GM21528 (cell line): ENCODE measurements around the gene CTSE.

ENCODE experiments used
- ATAC-seq: cut with Tn5 transposase; IDR thresholded peaks from one replicate; pipeline ENCODE4 v1.9.1; 2021; ENCODE audit warnings: mild to moderate bottlenecking, moderate library complexity; ENCODE audit not compliant: unreplicated experiment, low FRiP score

CTSE gene

GRCh38 chr1:206050655-206051235 is 27.1 kb upstream of the CTSE start:
- ATAC-seq = peak; percentile 80

GRCh38 chr1:206049919-206050600 is 26.4 kb upstream of the CTSE start:
- ATAC-seq = no peak

- ATAC-seq = peak; percentile 49
These were observed 25.6 kb upstream of the CTSE start for GRCh38 chr1:206049293-206049692.

GRCh38 chr1:206048582-206048981 is 24.9 kb upstream of the CTSE start:
- ATAC-seq = no peak

GRCh38 chr1:206047271-206047670 is 23.6 kb upstream of the CTSE start:
- no peak for ATAC-seq

- peak; percentile 71 for ATAC-seq
These were observed 17.9 kb upstream of the CTSE start for GRCh38 chr1:206041640-206042039.

GRCh38 chr1:206040328-206040727 is 16.6 kb upstream of the CTSE start:
- no peak for ATAC-seq

- no peak for ATAC-seq
These were observed 15.6 kb upstream of the CTSE start for GRCh38 chr1:206039046-206039973.

GRCh38 chr1:206037581-206037980 is 13.9 kb upstream of the CTSE start:
- no peak for ATAC-seq

- ATAC-seq = no peak
These were observed 13.2 kb upstream of the CTSE start for GRCh38 chr1:206036663-206037455.

- no peak for ATAC-seq
These were observed 11.3 kb upstream of the CTSE start for GRCh38 chr1:206035027-206035426.

- no peak for ATAC-seq
These were observed 8.9 kb upstream of the CTSE start for GRCh38 chr1:206032380-206033140.

GRCh38 chr1:206030714-206031113 is 7.0 kb upstream of the CTSE start:
- peak; percentile 72 for ATAC-seq

- ATAC-seq = no peak
These were observed 6.5 kb upstream of the CTSE start for GRCh38 chr1:206030191-206030590.

- ATAC-seq = no peak
These were observed 5.8 kb upstream of the CTSE start for GRCh38 chr1:206029484-206029883.

GRCh38 chr1:206025283-206025820 is 1.7 kb upstream of the CTSE start:
- ATAC-seq = no peak

- no peak for ATAC-seq
These were observed 929 bp downstream of the CTSE start for GRCh38 chr1:206022766-206023165.

GRCh38 chr1:206021626-206022365 is 1.9 kb downstream of the CTSE start:
- no peak for ATAC-seq
